Right atrium auricular region (tissue), 2 donors: ENCODE results near the gene MPLKIP. TPM values are rescaled to one million over a fixed set of nuclear protein-coding genes. Genes with fewer than 3 reads are reported as not detected.
"Not testable (repeated sequence)": the region's sequence is repeated elsewhere in the genome, so short reads cannot be mapped to it uniquely, and the experiment has no call there.

Source experiments
- DNase-seq: peaks from one replicate; pipeline ENCODE4 v3.0.0-alpha.2; 2019; ENCODE audit warnings: low spot score
- H3K27ac ChIP-seq, 2 donors: fragments of 200-600 bp; sonication (generic); 1 replicate in 1 of 2; 2 replicates in 1 of 2; pipeline ENCODE4 v1.5.1; 2016 to 2019
- H3K27me3 ChIP-seq, 2 donors: fragments of 200-600 bp; sonication (generic); one replicate each; pipeline versions ENCODE4 v1.5.1 to v1.6.0; 2017 to 2019
- H3K36me3 ChIP-seq: fragments of 200-600 bp; sonication (generic); one replicate; pipeline ENCODE4 v1.5.1; 2016
- H3K4me1 ChIP-seq, 2 donors: fragments of 200-600 bp; sonication (generic); one replicate each; pipeline versions ENCODE4 v1.5.1 to v1.6.0; 2017 to 2019
- H3K4me3 ChIP-seq, 2 donors: fragments of 200-600 bp; sonication (generic); 1 replicate in 1 of 2; 2 replicates in 1 of 2; pipeline ENCODE4 v1.5.1; 2017 to 2019; ENCODE audit warnings: mild to moderate bottlenecking in 1 of 2, moderate library complexity in 1 of 2
- H3K9me3 ChIP-seq, 2 donors: fragments of 200-600 bp; sonication (generic); one replicate each; pipeline ENCODE4 v1.5.1; 2019
- total RNA-seq, 2 donors: library from RNA; depleted of rRNA; stranded (reverse); fragments of >200 nt; gene quantifications; one replicate each; pipeline ENCODE4 v1.1.0, GENCODE V29; 2016
- TF ChIP-seq, protein P1 (sequence below), 2 donors: fragments of 200-600 bp; sonication (generic); IDR thresholded peaks; one replicate each; pipeline ENCODE4 v1.5.1; 2019; ENCODE audit warnings: antibody characterized with exemption in 2 of 2

MPLKIP gene
- total RNA-seq, 2 donors from 2014 or later, result 19.7 to 23.3 TPM

DNA sequence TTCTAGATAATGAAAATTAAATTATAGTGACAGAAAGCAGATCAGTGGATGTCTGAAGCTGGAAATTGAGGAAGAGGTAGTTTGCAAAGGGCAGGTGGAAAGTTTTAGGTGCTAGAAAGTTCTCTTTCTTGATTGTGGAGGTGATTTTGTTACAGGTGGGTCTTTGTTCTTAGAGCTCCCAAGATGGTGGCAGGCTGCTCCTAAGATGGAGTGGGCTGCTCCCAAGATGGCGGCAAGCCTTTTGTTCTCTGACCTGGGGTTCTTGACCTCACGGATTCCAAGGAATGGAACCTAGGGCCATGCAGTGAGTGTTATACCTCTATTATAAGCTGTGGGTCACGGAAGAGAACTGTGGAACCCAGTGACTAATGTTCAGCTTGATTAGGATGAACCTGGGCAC lies 32.9 kb upstream of the MPLKIP start:
- Histone ChIP-seq H3K27ac (no peak overlapping the region), H3K36me3 (no peaks in the 10 kb centered on the region), H3K27me3 (no peaks in the 10 kb centered on the region), H3K4me1 (no peaks in the 10 kb centered on the region), H3K9me3 (no peaks in the 10 kb centered on the region), H3K4me3 (no peak overlapping the region)
- no peak for DNase-seq
- TF ChIP-seq, protein P1, sequence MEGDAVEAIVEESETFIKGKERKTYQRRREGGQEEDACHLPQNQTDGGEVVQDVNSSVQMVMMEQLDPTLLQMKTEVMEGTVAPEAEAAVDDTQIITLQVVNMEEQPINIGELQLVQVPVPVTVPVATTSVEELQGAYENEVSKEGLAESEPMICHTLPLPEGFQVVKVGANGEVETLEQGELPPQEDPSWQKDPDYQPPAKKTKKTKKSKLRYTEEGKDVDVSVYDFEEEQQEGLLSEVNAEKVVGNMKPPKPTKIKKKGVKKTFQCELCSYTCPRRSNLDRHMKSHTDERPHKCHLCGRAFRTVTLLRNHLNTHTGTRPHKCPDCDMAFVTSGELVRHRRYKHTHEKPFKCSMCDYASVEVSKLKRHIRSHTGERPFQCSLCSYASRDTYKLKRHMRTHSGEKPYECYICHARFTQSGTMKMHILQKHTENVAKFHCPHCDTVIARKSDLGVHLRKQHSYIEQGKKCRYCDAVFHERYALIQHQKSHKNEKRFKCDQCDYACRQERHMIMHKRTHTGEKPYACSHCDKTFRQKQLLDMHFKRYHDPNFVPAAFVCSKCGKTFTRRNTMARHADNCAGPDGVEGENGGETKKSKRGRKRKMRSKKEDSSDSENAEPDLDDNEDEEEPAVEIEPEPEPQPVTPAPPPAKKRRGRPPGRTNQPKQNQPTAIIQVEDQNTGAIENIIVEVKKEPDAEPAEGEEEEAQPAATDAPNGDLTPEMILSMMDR (IDR thresholded peaks at IDR 0.05), result no peak

DNA sequence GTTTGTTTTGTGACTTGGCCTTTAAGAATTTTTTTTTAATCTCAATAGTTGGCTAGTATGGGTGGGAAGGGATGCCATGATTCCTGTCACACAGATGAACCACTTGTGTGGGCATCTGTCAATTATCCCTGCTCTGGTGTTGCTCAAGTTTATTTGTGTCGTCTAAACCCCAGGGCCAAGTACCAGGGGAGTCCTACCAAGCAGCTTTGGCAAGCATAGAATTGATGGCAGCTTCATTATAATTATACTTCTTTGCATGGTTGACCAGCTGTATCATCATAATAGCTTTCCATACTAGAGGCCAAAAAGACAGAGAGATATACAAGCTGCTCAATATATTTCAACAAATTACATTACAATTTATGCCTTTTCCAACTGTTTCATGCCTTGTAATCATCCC lies 30.8 kb upstream of the MPLKIP start:
- no peak for DNase-seq
- no peaks in the 10 kb centered on the region for H3K36me3 ChIP-seq
- H3K4me3 ChIP-seq, result no peak overlapping the region
- no peaks in the 10 kb centered on the region for H3K9me3 ChIP-seq
- TF ChIP-seq, protein P1 (IDR thresholded peaks at IDR 0.05), result no peak
- no peaks in the 10 kb centered on the region for H3K4me1 ChIP-seq
- no peak overlapping the region for H3K27ac ChIP-seq
- H3K27me3 ChIP-seq, result no peaks in the 10 kb centered on the region

DNA sequence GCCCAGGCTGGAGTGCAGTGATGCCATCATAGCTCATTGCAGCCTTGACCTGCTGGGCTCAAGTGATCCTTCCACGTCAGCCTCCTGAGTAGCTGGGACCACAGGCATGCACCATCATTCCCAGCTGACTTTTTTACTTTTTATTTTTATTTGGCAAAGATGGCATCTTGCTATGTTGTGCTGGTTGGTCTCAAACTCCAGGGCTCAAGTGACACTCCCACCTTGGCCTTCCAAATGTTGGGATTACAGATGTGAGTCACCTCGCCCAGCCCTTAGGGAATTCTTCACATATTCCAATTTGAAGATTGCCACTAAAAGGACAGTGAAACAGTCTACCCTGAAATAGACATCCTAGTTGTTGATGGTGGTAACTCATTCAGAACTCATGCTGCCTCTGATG lies 28.1 kb upstream of the MPLKIP start:
- no peaks in the 10 kb centered on the region for H3K36me3 ChIP-seq
- TF ChIP-seq, protein P1 (IDR thresholded peaks at IDR 0.05), result no peak
- no peak overlapping the region for H3K4me3 ChIP-seq
- no peak for DNase-seq
- H3K9me3 ChIP-seq, result no peaks in the 10 kb centered on the region
- no peaks in the 10 kb centered on the region for H3K4me1 ChIP-seq
- H3K27me3 ChIP-seq, result no peaks in the 10 kb centered on the region
- no peak overlapping the region for H3K27ac ChIP-seq

DNA sequence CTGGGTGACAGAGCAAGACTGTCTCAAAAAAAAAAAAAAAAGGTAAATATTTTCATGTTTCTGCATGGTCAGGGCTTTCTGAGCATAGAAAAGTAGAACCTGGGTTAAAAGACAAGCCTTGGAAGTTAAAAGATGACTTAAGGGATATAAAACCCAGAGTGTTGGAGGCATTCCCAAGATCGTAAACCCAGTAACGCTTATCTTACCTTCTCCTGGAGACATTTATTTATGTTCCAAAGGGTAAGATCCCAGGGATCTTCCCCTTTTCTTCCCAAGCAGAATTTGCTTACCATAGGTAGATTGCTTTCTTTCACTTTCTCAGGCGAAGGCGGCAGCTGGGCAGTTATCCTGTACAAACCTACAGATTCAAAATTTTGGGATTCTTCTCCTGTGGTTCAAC lies 22.6 kb upstream of the MPLKIP start:
- Histone ChIP-seq H3K4me1 (no peaks in the 10 kb centered on the region), H3K4me3 (no peak overlapping the region), H3K27ac (no peak overlapping the region), H3K36me3 (no peaks in the 10 kb centered on the region), H3K9me3 (no peaks in the 10 kb centered on the region), H3K27me3 (no peaks in the 10 kb centered on the region)
- TF ChIP-seq, protein P1 (IDR thresholded peaks at IDR 0.05), result no peak
- DNase-seq, result no peak

DNA sequence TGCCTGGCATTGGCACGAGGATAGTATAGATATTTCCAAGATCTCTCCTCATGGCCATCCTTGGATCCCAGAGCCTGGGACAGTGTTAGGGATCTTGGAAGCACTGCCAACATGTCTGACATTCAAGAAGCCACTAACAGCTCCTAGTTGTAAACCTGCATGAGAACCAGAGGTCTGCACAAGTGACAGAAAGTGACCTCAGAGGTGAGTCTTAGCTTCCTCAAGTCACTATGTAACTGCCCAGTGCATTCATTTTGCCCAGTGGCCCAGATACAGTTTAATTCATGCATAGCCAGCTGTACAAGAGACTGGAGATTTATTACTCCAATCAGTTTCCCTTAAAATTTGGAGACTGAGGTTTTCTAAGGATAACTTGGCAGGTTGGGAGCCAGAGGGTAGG lies 17.1 kb upstream of the MPLKIP start:
- Histone ChIP-seq H3K4me1 (no peaks in the 10 kb centered on the region), H3K4me3 (no peak overlapping the region), H3K27ac (no peak overlapping the region), H3K36me3 (no peaks in the 10 kb centered on the region), H3K27me3 (no peaks in the 10 kb centered on the region), H3K9me3 (no peaks in the 10 kb centered on the region)
- TF ChIP-seq, protein P1 (IDR thresholded peaks at IDR 0.05), result no peak
- no peak for DNase-seq

DNA sequence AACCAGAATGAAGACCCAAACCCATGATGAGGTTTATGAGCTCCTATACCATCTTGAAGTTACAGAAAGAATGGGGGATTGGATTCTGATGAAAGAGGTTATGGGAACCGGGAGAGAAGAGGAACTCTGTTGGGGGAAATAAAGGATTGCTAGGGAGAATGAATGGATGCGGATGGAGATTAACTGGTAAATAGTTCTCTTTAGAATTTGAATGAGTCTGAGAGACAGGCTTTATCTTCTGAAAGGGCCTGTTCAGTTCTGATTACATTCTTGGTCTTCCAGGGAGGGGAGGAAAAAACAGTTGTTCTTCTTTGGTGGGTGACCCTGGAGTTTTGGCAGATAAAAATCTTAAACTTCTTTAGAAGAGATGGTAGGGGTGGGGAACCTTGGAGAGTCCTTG lies 14.2 kb upstream of the MPLKIP start:
- DNase-seq, result no peak
- no peak overlapping the region for H3K4me3 ChIP-seq
- no peak overlapping the region for H3K27ac ChIP-seq
- no peaks in the 10 kb centered on the region for H3K4me1 ChIP-seq
- H3K27me3 ChIP-seq, result no peaks in the 10 kb centered on the region
- no peaks in the 10 kb centered on the region for H3K9me3 ChIP-seq
- no peaks in the 10 kb centered on the region for H3K36me3 ChIP-seq
- TF ChIP-seq, protein P1 (IDR thresholded peaks at IDR 0.05), result no peak

DNA sequence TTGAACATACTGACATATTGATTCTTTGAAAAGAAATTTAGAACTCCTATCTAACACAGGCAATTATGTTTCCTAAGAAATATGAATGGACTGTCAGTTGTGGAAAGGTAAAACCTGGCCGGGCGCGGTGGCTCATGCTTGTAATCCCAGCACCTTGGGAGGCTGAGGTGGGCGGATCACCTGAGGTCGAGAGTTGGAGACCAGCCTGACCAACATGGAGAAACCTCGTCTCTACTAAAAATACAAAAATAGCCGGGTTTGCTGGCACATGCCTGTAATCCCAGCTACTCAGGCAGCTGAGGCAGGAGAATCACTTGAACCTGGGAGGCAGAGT lies 13.8 kb upstream of the MPLKIP start:
- not testable (repeated sequence) for DNase-seq, H3K4me1 ChIP-seq, H3K36me3 ChIP-seq, H3K9me3 ChIP-seq, H3K4me3 ChIP-seq, H3K27me3 ChIP-seq, H3K27ac ChIP-seq
